Lung (tissue), 12 donors: ENCODE data around the gene CACNA1C. TPM values are rescaled to one million over a fixed set of nuclear protein-coding genes. Genes with fewer than 3 reads are reported as not detected.

Experiments
- ATAC-seq: fragments of 200-7000 bp; cut with Tn5 transposase; one replicate; pipeline ENCODE4 v1.9.1; 2020; ENCODE audit warnings: moderate number of reproducible peaks; ENCODE audit not compliant: insufficient read depth, low FRiP score
- DNase-seq, 3 donors: peaks; one replicate each; pipeline ENCODE4 v3.0.0-alpha.2; 2013 to 2017
- H3K27ac ChIP-seq, 2 donors: one replicate each; pipeline ENCODE4 v1.5.1; 2013; ENCODE audit warnings: mild to moderate bottlenecking in 2 of 2, moderate library complexity in 2 of 2, control low read depth in 1 of 2, inconsistent platforms in 1 of 2, low read depth in 1 of 2, low read length in 1 of 2
- H3K27me3 ChIP-seq, 3 donors: one replicate each; pipeline ENCODE4 v1.5.1; 2013; ENCODE audit warnings: low read length in 2 of 3; ENCODE audit not compliant: control insufficient read depth in 3 of 3, insufficient read depth in 3 of 3
- H3K36me3 ChIP-seq, 4 donors: one replicate each; pipeline ENCODE4 v1.5.1; 2013; ENCODE audit warnings: low read length in 4 of 4, mild to moderate bottlenecking in 1 of 4, moderate library complexity in 1 of 4; ENCODE audit not compliant: control insufficient read depth in 4 of 4, insufficient read depth in 4 of 4
- H3K4me1 ChIP-seq, 5 donors: one replicate each; pipeline ENCODE4 v1.5.1; 2013; ENCODE audit warnings: low read length in 5 of 5, mild to moderate bottlenecking in 2 of 5, moderate library complexity in 1 of 5; ENCODE audit not compliant: control insufficient read depth in 5 of 5, insufficient read depth in 5 of 5
- H3K4me3 ChIP-seq: one replicate; pipeline ENCODE4 v1.5.1; 2013; ENCODE audit warnings: mild to moderate bottlenecking, control low read depth, moderate library complexity
- H3K9ac ChIP-seq, 2 donors: one replicate each; pipeline ENCODE4 v1.5.1; 2013; ENCODE audit warnings: low read length in 2 of 2, control low read depth in 1 of 2; ENCODE audit not compliant: insufficient read depth in 1 of 2
- H3K9me3 ChIP-seq, 4 donors: one replicate each; pipeline ENCODE4 v1.5.1; 2013; ENCODE audit warnings: low read length in 3 of 4, mild to moderate bottlenecking in 1 of 4, moderate library complexity in 1 of 4; ENCODE audit not compliant: control insufficient read depth in 4 of 4, insufficient read depth in 3 of 4
- CTCF ChIP-seq: IDR thresholded peaks from 2 replicates; pipeline ENCODE4 v1.5.1; 2012; ENCODE audit warnings: mild to moderate bottlenecking; ENCODE audit errors: control extremely low read depth, extremely low read depth
- WGBS, 2 donors: extraction: QIAGEN DNeasy Blood & Tissue Kit; methylation state at CpG; one replicate each; pipeline ENCODE4 v1.1.7; 2013; 5-methylcytosine and 5-hydroxymethylcytosine counted together
- polyA plus RNA-seq, 2 donors: library from polyadenylated mRNA; stranded (reverse); fragments of 200-250 nt; gene quantifications; one replicate each; pipeline ENCODE4 v1.2.1, GENCODE V29; 2013
- total RNA-seq, 2 donors: library from RNA; depleted of rRNA in 1 of 2; stranded (reverse); fragments of >200 nt in 1 of 2; gene quantifications; one replicate each; pipeline ENCODE4 v1.2.1, GENCODE V29; 2014 to 2021
- donor health status: control.
- donor health status: control.
- donor health status: Bipolar disorder and iron deficiency.
- donor health status: healthy.
- donor health status: DM: yes; HTN: yes; CAD: no.

The CACNA1C gene
- total and polyA plus RNA-seq, 4 donors: 3.2 to 17.5 (median 7.5) TPM

- Histone ChIP-seq H3K36me3 (peaks cover 0 to 33% (median 18%) of the 10 kb centered on the region in 4 donors), H3K4me3 (no peak overlapping the region), H3K27me3 (peaks cover 0 to 4% (median 0%) of the 10 kb centered on the region in 3 donors), H3K4me1 (peaks cover 0 to 7% (median 0%) of the 10 kb centered on the region in 5 donors), H3K9me3 (peaks cover 0 to 12% (median 6%) of the 10 kb centered on the region in 4 donors), H3K27ac (no peak overlapping the region), H3K9ac (no peak overlapping the region)
- ATAC-seq (no peak), DNase-seq (no peak)
- 90 to 95% methylated on average over 11 of the region's 11 CpGs for WGBS, 2 donors
- no peak for TF ChIP-seq CTCF
Observed at GRCh38 chr12:2589381-2589780, 536.6 kb downstream of the CACNA1C start.

GRCh38 chr12:2593045-2593444, 540.3 kb downstream of the CACNA1C start:
- Histone ChIP-seq H3K4me3 (no peak overlapping the region), H3K9me3 (peaks cover 0 to 16% (median 7%) of the 10 kb centered on the region in 4 donors), H3K36me3 (peaks cover 0 to 43% (median 25%) of the 10 kb centered on the region in 4 donors), H3K27me3 (no peaks in the 10 kb centered on the region), H3K9ac (no peak overlapping the region), H3K27ac (no peak overlapping the region), H3K4me1 (no peaks in the 10 kb centered on the region)
- WGBS, 2 donors: 94 to 97% methylated on average over 5 of the region's 5 CpGs
- DNase-seq: no peak
- no peak for TF ChIP-seq CTCF
- ATAC-seq: no peak

- DNase-seq (no peak), ATAC-seq (no peak)
- Histone ChIP-seq H3K4me3 (no peak overlapping the region), H3K27ac (no peak overlapping the region), H3K27me3 (no peaks in the 10 kb centered on the region), H3K9ac (no peak overlapping the region), H3K9me3 (peaks cover 0 to 14% (median 7%) of the 10 kb centered on the region in 4 donors), H3K4me1 (no peaks in the 10 kb centered on the region), H3K36me3 (peaks cover 0 to 43% (median 20%) of the 10 kb centered on the region in 4 donors)
- 88 to 90% methylated on average over 6 of the region's 6 CpGs for WGBS, 2 donors
- TF ChIP-seq CTCF: no peak
Observed at GRCh38 chr12:2596441-2596840, 543.7 kb downstream of the CACNA1C start.

- 86 to 91% methylated on average over 8 of the region's 8 CpGs for WGBS, 2 donors
Observed at GRCh38 chr12:2605301-2605700, 552.5 kb downstream of the CACNA1C start.

More at GRCh38 chr12:2605301-2605700, 552.5 kb downstream of the CACNA1C start:
- Histone ChIP-seq H3K9me3 (peaks cover 0 to 3% (median 0%) of the 10 kb centered on the region in 4 donors), H3K27ac (no peak overlapping the region), H3K4me3 (no peak overlapping the region), H3K36me3 (peaks cover 0 to 3% (median 1%) of the 10 kb centered on the region in 4 donors), H3K27me3 (no peaks in the 10 kb centered on the region), H3K9ac (no peak overlapping the region), H3K4me1 (no peaks in the 10 kb centered on the region)
- TF ChIP-seq CTCF: no peak
- ATAC-seq: no peak
- no peak for DNase-seq
